T-helper 2 cell treated with Interferon-gamma antibody and Interleukin-4, amounts not matched to agents 100 ng/mL and 5 ng/mL, for 36 hours (primary cell): ENCODE measurements around the gene FHOD1. TPM values are rescaled to one million over a fixed set of nuclear protein-coding genes. Genes with fewer than 3 reads are reported as not detected.

Experiments used
- intact Hi-C: fragments of 100-400 bp; cut with micrococcal nuclease; formaldehyde crosslinking; loops from one replicate; pipeline ENCODE4 v1.15.1; 2023
- total RNA-seq: library from RNA; stranded (reverse); gene quantifications from 2 replicates; pipeline ENCODE4 v1.2.3, GENCODE V29; 2022

Gene FHOD1
- total RNA-seq, 1 donor from 2014 or later, result 60.3 TPM

DNA sequence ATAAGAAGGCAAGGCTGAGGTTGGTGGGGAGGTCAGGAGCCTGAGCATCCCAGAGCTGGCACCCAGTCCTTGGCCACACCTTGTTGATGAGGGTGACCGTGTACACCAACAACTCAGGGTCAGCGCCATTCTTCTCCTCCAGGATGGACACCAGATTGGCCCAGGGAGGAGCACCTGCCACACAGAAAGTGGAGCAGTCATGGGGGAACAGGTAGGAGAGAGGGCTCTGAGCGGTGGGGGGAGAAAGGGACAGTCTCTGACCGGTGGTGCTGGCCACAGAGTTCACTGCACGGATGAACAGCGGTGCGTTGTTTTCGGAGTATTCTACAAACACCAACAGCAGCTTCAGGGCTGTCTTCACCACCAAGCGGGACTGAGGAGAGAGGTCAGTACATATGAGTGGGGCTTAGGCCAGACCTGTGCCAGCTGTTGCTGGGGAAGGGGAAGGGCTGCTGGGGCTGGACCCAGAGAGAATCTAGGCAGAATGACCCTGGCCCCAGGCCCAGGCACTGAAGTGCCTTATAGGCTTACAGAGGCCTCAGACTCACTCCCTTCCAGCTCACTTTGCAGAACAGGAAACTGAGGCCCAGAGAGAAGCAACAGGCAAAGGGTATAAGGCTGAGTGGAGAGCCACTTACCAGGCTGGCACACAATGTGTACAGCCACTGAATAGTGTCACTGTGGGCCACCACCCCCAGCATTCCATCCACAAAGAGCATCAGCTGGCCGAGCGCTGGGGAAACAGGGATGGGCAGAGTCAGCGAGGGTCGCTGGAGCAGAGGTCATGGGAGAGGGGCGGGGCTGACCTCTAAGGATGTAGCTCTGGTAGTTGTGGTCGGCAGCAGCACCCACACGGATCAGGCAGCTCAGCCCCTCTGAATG, 9.6 kb downstream of the FHOD1 start:
- intact Hi-C loops, result no loop called here

- intact Hi-C loops, result loop anchor here (1.0 kb wide), 2 partner anchors 9 to 11 kb away; partner anchors contain the start of genes FHOD1 and TMEM208
These were observed 10.5 kb downstream of the FHOD1 start for GRCh38 chr16:67236563-67237395.

GRCh38 chr16:67235816-67236562, 11.3 kb downstream of the FHOD1 start:
- intact Hi-C loops, result loop anchor here (1.0 kb wide), 2 partner anchors 9 to 11 kb away; partner anchors contain the start of genes FHOD1 and TMEM208

GRCh38 chr16:67234180-67234597, 13.1 kb downstream of the FHOD1 start:
- intact Hi-C loops, result no loop called here

GRCh38 chr16:67233596-67233995, 13.7 kb downstream of the FHOD1 start:
- intact Hi-C loops, result no loop called here

DNA sequence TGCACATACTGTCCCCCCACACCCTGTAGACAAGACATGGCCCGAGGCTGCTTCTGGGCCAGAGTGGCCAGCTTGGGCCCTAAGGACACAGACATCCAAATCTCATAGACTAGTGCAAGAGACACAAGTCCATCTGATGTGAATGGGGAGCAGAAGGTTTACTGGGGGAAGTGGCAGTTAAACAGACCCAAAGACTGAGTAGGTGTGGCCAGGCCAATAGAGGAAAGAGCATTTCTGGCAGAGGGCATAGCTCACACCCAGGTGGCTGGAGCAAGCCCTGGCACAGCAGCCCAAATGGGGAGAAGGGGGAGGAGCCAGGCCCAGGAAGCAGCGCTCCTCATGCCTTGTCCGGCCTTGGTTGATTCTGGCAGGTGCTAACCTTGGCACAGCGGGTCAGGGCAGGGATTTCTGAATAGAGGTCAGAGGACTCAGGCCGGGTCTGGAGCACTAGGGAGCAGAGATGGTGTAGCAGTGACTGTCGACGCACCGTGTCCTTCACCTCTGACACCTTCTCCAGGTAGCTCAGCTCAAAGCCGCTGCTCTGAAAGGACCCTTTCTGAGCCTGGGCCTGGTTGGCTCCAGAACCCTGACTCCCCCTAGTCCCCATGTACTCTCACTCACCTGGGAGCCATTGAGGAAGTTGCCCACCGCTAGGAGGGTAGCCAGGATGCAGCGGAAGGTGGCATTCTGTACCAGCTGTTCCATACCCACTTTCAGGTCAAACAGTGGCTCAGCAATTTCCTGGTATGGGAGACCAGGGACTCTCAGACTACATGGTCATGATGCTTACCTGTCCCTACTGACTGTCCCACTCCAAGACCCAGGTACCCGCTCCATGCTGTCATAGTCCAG, 16.2 kb downstream of the FHOD1 start:
- intact Hi-C loops, result no loop called here

GRCh38 chr16:67229906-67230808, 17.1 kb downstream of the FHOD1 start:
- intact Hi-C loops, result no loop called here

GRCh38 chr16:67228905-67229304, 18.4 kb downstream of the FHOD1 start:
- intact Hi-C loops, result no loop called here

- intact Hi-C loops, result no loop called here
These were observed 19.1 kb downstream of the FHOD1 start for GRCh38 chr16:67228034-67228785.

GRCh38 chr16:67227567-67227921, 19.7 kb downstream of the FHOD1 start:
- intact Hi-C loops, result loop anchor here (1.0 to 2.0 kb wide), 5 partner anchors 9 to 51 kb away; partner anchors contain the start of genes E2F4, FHOD1 and PLEKHG4

DNA sequence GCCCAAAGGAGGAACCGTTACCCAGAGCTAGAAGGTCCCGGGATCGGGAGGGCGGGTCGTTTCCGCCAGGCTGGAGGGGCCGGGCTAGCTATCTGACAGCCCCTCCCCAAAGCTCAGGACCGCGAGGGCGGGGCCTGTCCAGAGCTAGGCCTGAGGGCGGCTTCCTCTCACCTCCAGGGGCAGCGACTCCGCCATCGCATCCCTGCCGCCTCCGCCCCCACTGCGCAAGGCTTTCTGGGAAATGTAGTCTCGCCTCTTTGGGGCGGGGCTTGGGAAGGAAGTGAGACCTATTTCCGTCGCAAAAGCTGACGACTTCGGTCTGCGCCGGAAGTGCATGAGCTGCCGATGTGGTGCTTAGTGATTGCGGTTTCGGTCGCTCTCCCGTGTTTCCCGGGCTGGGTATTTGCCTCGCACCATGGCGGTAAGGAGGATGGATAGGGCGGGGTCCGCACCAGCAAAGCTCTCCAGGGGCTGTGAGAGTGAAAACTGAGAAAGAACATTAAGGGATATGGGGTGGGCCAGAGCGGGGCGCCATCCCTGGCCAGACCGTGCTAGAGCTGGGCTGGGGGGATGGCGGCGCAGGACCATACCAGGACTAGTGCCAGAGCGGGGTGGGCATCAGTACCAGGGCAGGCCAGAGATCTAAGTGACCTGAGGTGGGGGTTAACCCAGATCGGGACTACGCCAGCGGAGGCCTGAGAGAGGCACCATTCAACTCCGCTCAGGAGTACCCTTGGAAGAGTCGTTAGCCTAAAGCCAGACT, 20.3 kb downstream of the FHOD1 start, which contains the start of gene TMEM208:
Gene TMEM208 (plus strand): TSS at position 327 of the 763 bp plus-strand sequence. CDS start 89 bp downstream, at position 416.
- intact Hi-C loops, result loop anchor here (1.0 to 2.0 kb wide), 5 partner anchors 9 to 52 kb away; partner anchors contain the start of genes E2F4, FHOD1 and PLEKHG4

- intact Hi-C loops, result loop anchor here (2.0 kb wide), 3 partner anchors 34 to 52 kb away; partner anchors contain the start of genes E2F4 and PLEKHG4
These were observed 20.9 kb downstream of the FHOD1 start for GRCh38 chr16:67226295-67226803.

GRCh38 chr16:67223992-67224391, 23.3 kb downstream of the FHOD1 start:
- intact Hi-C loops, result no loop called here

GRCh38 chr16:67216612-67217490, 30.4 kb downstream of the FHOD1 start:
- intact Hi-C loops, result no loop called here

DNA sequence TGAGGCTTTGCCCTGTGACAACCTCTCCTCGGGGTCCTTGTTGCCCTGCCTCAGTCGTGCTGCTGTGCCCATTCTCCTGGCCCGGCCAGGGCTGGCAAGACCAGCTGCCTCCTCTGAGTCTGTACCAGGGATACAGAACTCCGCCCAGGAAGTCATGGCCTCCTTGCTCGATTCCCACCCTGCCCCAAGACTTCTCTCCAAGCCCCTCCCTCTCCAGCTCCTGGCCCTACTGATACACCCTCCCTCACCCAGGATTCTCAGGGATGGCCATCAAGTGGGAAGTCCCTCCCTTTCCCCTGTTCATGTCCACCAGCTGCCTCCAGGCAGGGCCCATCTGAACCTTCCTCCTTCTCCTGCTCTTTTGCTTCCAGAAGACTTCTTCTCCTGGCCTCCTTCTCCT, 31.6 kb downstream of the FHOD1 start:
- intact Hi-C loops, result no loop called here
